Naive thymus-derived CD4-positive, alpha-beta T cell (primary cell): ENCODE measurements around the gene TMEM174. TPM values are rescaled to one million over a fixed set of nuclear protein-coding genes. Genes with fewer than 3 reads are reported as not detected.

Experiments used
- ATAC-seq: fragments of 150-1000 bp; cut with Tn5 transposase; 2 replicates; pipeline ENCODE4 v1.10.0; 2021; ENCODE audit warnings: mild to moderate bottlenecking, moderate library complexity
- CTCF ChIA-PET: fragments of 350-600 bp; sonication (Branson Sonifier 250); formaldehyde crosslinking; loops from one replicate; lab custom pipeline; 2021; ENCODE audit warnings: antibody characterized with exemption; lab: Charles Lee
- POLR2A ChIA-PET: fragments of 350-600 bp; sonication (Branson Sonifier 250); formaldehyde crosslinking; loops from one replicate; lab custom pipeline; 2021; ENCODE audit warnings: antibody characterized with exemption, inconsistent platforms; lab: Charles Lee
- DNase-seq, 9 donors: peaks; one replicate each; pipeline versions ENCODE4 v3.0.0 to v3.0.0-alpha.2; 2020 to 2022; ENCODE audit warnings: mixed read lengths in 1 of 9
- H3K27ac ChIP-seq: one replicate; pipeline ENCODE4 v1.7.0; 2013; ENCODE audit warnings: mild to moderate bottlenecking, low read depth, low read length, moderate library complexity
- H3K27me3 ChIP-seq, 2 donors: one replicate each; pipeline ENCODE4 v1.7.0; 2013; ENCODE audit warnings: low read length in 2 of 2, mild to moderate bottlenecking in 2 of 2, moderate library complexity in 2 of 2; ENCODE audit not compliant: control insufficient read depth in 2 of 2, insufficient read depth in 2 of 2
- H3K36me3 ChIP-seq, 3 experiments: 1 replicate in 2 of 3; 2 replicates in 1 of 3; pipeline ENCODE4 v1.7.0; 2013; ENCODE audit warnings: low read length in 3 of 3, mild to moderate bottlenecking in 3 of 3, moderate library complexity in 1 of 3; ENCODE audit not compliant: insufficient read depth in 3 of 3, control insufficient read depth in 2 of 3
- H3K4me1 ChIP-seq, 2 donors: one replicate each; pipeline ENCODE4 v1.7.0; 2013; ENCODE audit warnings: low read length in 2 of 2, mild to moderate bottlenecking in 2 of 2, moderate library complexity in 1 of 2; ENCODE audit not compliant: control insufficient read depth in 2 of 2, insufficient read depth in 2 of 2
- H3K4me3 ChIP-seq: 2 replicates; pipeline ENCODE4 v1.7.0; 2013; ENCODE audit warnings: mild to moderate bottlenecking, low read length
- H3K9me3 ChIP-seq, 3 experiments: 1 replicate in 2 of 3; 2 replicates in 1 of 3; pipeline ENCODE4 v1.7.0; 2013; ENCODE audit warnings: low read length in 3 of 3; ENCODE audit not compliant: control insufficient read depth in 2 of 3
- H3K27ac Mint-ChIP-seq, 9 donors: one replicate each; pipeline ENCODE4 v1.8.0; 2020 to 2022; ENCODE audit warnings: mixed read lengths in 9 of 9, mild to moderate bottlenecking in 8 of 9, moderate library complexity in 5 of 9, inconsistent platforms in 2 of 9
- H3K27me3 Mint-ChIP-seq, 5 donors: one replicate each; pipeline ENCODE4 v1.8.0; 2021 to 2022; ENCODE audit warnings: mixed read lengths in 5 of 5, mild to moderate bottlenecking in 1 of 5
- H3K36me3 Mint-ChIP-seq, 5 donors: one replicate each; pipeline ENCODE4 v1.8.0; 2020 to 2022; ENCODE audit warnings: mixed read lengths in 5 of 5, mild to moderate bottlenecking in 3 of 5, inconsistent platforms in 1 of 5
- H3K4me1 Mint-ChIP-seq, 7 donors: one replicate each; pipeline ENCODE4 v1.8.0; 2020 to 2022; ENCODE audit warnings: mixed read lengths in 7 of 7, mild to moderate bottlenecking in 3 of 7, inconsistent platforms in 1 of 7
- H3K4me3 Mint-ChIP-seq, 10 donors: one replicate each; pipeline ENCODE4 v1.8.0; 2020 to 2022; ENCODE audit warnings: mild to moderate bottlenecking in 10 of 10, mixed read lengths in 10 of 10, moderate library complexity in 6 of 10, inconsistent platforms in 2 of 10
- H3K9me3 Mint-ChIP-seq, 11 donors: one replicate each; pipeline ENCODE4 v1.8.0; 2020 to 2022; ENCODE audit warnings: mixed read lengths in 11 of 11, mild to moderate bottlenecking in 4 of 11, inconsistent platforms in 1 of 11, moderate library complexity in 1 of 11
- intact Hi-C, 2 donors: fragments of 100-400 bp; cut with micrococcal nuclease; formaldehyde crosslinking; loops; one replicate each; pipeline ENCODE4 v1.15.1; 2023
- polyA plus RNA-seq, 2 donors: library from polyadenylated mRNA; unstranded; fragments of 300-500 nt; fragmentation: Illumina TruSeq; gene quantifications; one replicate each; pipeline ENCODE4 v1.2.3, GENCODE V29; 2021
- total RNA-seq, 6 experiments: library from RNA in 5 of 6; stranded (reverse) in 5 of 6; gene quantifications; 1 replicate in 5 of 6; 2 replicates in 1 of 6; pipeline ENCODE4 v1.2.3 and lab custom pipeline; 2021 to 2026

The TMEM174 gene
- total and polyA plus RNA-seq, 7 experiments from 2014 or later: not detected

GRCh38 chr5:73222173-73222572, 49.2 kb downstream of the TMEM174 start:
- Mint-ChIP-seq H3K27me3 (peaks cover 67 to 83% (median 69%) of the 10 kb centered on the region in 5 donors), H3K27ac (no peak overlapping the region), H3K4me3 (no peak overlapping the region), H3K36me3 (no peaks in the 10 kb centered on the region), H3K9me3 (peaks cover 0 to 2% (median 0%) of the 10 kb centered on the region in 11 donors), H3K4me1 (no peaks in the 10 kb centered on the region)
- intact Hi-C loops: no loop called here
- ATAC-seq (no peak), DNase-seq (no peak)
- Histone ChIP-seq H3K4me3 (no peak overlapping the region), H3K27me3 (peaks cover 0 to 2% of the 10 kb centered on the region in 2 donors), H3K27ac (no peak overlapping the region), H3K4me1 (no peaks in the 10 kb centered on the region), H3K9me3 (no peaks in the 10 kb centered on the region), H3K36me3 (no peaks in the 10 kb centered on the region)
- CTCF ChIA-PET: no interaction called here
- POLR2A ChIA-PET: no interaction called here

Other genes with a start within 250 kb of the TMEM174 start
- gene FCHO2, start 217.2 kb upstream of the TMEM174 start, total RNA-seq: 1 to 10 TPM; 1.7 to 7.1 (median 3.0) TPM
- 1 to 10 TPM in 1 of 2 donors, under 1 TPM in 1; 0.30 to 1.7 TPM for gene FCHO2, start 217.2 kb upstream of the TMEM174 start, polyA plus RNA-seq
- gene TMEM171, start 52.6 kb upstream of the TMEM174 start, total RNA-seq: under 1 TPM in 1 of 5 experiments, not detected in 4; 0.39 TPM
- gene TMEM171, start 52.6 kb upstream of the TMEM174 start, polyA plus RNA-seq: not detected